Lower leg skin (tissue), 3 donors: ENCODE data around the gene TMEM131L.

Experiments used
- POLR2A ChIP-seq, 2 donors: fragments of 450-650 bp; IDR thresholded peaks; one replicate each; pipeline ENCODE4 v1.6.1; 2016 to 2017; ENCODE audit warnings: antibody characterized with exemption in 2 of 2, mild to moderate bottlenecking in 1 of 2, moderate library complexity in 1 of 2
- TF ChIP-seq, protein P1 (sequence below), 3 donors: fragments of 450-650 bp; IDR thresholded peaks; one replicate each; pipeline ENCODE4 v1.5.1; 2016; ENCODE audit warnings: antibody characterized with exemption in 3 of 3, mild to moderate bottlenecking in 3 of 3, moderate library complexity in 2 of 3

DNA sequence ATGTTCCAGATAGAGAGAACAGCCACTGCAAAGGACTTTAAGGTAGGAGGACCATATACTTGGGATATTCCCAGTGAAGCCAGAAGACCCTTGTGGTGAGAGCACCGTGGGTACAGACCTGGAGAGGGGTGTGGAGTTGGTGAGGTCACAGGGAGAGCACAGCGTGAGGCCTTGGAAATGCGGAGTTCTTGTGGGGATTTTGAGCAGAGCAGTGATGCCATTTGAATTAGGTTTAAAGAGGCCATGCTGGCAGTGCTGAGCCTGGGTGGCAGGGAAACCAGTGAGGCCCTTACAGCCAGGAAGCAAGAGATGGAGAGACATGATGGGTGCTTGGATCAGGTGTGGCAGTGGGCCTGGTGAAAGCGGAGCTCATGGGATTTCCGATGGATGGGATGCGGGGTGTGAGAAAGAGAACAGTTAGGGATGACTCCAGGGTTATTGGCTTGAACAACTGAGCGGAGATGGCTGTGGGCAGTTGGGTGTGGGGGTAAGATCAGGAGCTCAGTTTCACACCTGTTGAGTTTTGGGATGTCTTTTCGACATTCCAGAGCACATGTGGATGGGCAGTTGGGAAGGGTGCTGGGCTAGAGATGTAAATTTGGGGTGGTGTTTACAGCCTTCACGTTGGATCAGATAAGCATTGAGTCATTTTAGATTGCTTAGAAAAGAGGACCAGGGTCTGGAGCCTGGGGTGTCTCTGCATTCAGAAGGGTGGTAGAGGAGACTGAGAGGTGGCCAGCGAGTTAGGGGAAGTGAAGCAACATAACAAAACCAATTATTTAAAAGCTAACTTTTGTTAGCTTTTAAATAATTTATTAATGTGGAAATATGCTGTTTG lies 68.9 kb downstream of the TMEM131L start:
- TF ChIP-seq, protein P1, sequence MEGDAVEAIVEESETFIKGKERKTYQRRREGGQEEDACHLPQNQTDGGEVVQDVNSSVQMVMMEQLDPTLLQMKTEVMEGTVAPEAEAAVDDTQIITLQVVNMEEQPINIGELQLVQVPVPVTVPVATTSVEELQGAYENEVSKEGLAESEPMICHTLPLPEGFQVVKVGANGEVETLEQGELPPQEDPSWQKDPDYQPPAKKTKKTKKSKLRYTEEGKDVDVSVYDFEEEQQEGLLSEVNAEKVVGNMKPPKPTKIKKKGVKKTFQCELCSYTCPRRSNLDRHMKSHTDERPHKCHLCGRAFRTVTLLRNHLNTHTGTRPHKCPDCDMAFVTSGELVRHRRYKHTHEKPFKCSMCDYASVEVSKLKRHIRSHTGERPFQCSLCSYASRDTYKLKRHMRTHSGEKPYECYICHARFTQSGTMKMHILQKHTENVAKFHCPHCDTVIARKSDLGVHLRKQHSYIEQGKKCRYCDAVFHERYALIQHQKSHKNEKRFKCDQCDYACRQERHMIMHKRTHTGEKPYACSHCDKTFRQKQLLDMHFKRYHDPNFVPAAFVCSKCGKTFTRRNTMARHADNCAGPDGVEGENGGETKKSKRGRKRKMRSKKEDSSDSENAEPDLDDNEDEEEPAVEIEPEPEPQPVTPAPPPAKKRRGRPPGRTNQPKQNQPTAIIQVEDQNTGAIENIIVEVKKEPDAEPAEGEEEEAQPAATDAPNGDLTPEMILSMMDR (IDR thresholded peaks at IDR 0.05), result no peak
- no peak for TF ChIP-seq POLR2A (IDR thresholded peaks at IDR 0.05)
